ENCODE measurements around the gene LPIN1. TPM values are rescaled to one million over a fixed set of nuclear protein-coding genes. Genes with fewer than 3 reads are reported as not detected.

The LPIN1 gene
- polyA plus RNA-seq, 3 donors, result 18.0 to 19.7 (median 18.7) TPM

- DNase-seq (ENCODE audit: low read depth in 3 of 3, low spot score in 2 of 3), result no peak
These were observed 130.5 kb downstream of the LPIN1 start for GRCh38 chr2:11876889-11877288.

Other genes starting within 250 kb of the LPIN1 start
- gene GREB1, start 212.6 kb upstream of the LPIN1 start, polyA plus RNA-seq (ENCODE audit: insufficient read length in 3 of 3), result 10 to 100 TPM; 10.8 to 11.0 (median 10.8) TPM
- not detected for gene NTSR2, start 76.4 kb upstream of the LPIN1 start, polyA plus RNA-seq (ENCODE audit: insufficient read length in 3 of 3)

All from right renal cortex interstitium (tissue), 3 donors.